RPMI7951 (cell line): ENCODE measurements around the gene CLTB. TPM values are rescaled to one million over a fixed set of nuclear protein-coding genes. Genes with fewer than 3 reads are reported as not detected.

Source experiments
- DNase-seq: peaks from one replicate; pipeline ENCODE4 v3.0.0-alpha.2; 2012; ENCODE audit warnings: low read depth
- total RNA-seq: library from RNA; depleted of rRNA; stranded (reverse); fragments of >200 nt; shearing (Covaris generic); gene quantifications from 2 replicates; pipeline ENCODE4 v1.2.3, GENCODE V29; 2014

Gene CLTB
- total RNA-seq, 1 experiment from 2014 or later, result 70.2 TPM

DNA sequence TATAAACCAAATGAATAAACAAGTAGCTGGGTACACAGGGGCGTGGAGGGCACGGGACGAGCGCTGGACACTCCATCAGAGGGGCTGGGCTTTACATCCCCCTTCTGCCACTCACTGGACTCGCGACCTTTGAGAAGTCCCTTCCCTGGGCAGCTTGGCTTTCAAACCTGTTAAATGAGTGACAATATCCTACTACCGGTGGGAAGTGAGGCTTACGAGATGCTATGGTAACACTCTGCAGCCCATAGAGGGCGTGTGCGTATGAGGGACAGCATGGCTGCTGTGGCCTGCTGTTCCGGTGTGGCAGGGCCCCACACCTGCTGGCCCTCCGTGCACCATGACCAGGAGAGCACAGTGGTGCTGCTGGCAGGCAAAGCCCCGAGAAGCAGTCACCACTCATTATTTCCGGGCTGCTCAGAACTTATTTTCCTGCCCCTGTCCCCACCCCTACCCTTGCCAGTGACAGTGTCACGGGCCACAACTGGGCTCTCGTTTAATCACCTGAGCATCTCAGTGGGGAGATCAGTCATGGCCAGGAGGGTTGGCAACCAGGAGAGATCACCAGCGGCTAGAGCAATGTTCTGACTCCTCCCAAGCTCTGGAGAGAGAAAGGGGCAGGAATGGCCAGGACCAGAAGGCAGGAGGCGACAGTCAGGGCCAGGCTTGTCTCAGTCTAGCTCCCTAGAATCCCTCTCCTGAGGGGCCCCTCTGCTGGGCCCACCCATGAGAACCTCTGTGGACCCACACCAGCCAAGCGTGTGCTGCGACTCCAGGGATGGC, 10.5 kb downstream of the CLTB start:
- no peak for DNase-seq

DNA sequence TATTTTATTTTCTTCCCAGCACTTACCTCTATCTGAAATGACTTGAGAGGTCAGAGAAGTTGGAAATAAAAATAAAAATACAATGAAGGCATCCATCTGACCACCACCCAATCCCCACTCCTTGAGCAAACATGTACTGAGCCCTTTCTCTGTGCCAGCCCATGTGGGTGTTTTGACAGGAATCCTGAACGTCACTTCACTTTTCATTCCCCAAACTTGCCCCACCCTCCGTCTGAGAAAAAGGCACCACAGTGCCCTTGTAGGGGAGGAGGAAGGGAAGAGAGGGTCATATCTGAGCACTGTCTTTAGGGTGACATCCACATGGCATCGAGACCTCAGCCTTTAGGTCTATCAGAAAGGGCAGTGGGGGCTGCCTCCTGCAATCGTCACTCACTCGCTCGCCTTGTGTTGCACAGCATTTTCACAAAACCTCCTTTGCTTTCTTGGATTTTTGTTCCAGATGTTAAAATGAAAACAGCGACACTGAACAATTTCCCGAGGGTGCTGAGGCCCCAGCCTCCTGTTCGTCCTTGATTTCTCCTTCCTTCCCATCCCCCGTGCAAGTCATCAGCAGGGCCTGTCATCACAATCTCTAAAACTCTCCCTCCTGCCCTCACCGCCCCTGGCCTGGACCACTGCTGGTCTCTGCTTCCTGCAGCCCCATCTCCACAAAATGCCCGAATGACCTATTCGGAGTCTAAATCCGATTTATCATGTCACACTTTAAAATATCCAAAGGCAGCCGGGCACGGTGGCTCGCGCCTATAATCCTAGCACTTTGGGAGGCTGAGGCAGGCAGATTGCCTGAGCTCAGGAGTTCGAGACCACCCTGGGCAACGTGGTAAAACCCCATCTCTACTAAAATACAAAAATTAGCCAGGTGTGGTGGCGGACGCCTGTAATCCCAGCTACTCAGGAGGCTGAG, 14.8 kb downstream of the CLTB start:
- no peak for DNase-seq

GRCh38 chr5:176400382-176401156, 15.8 kb downstream of the CLTB start:
- no peak for DNase-seq

DNA sequence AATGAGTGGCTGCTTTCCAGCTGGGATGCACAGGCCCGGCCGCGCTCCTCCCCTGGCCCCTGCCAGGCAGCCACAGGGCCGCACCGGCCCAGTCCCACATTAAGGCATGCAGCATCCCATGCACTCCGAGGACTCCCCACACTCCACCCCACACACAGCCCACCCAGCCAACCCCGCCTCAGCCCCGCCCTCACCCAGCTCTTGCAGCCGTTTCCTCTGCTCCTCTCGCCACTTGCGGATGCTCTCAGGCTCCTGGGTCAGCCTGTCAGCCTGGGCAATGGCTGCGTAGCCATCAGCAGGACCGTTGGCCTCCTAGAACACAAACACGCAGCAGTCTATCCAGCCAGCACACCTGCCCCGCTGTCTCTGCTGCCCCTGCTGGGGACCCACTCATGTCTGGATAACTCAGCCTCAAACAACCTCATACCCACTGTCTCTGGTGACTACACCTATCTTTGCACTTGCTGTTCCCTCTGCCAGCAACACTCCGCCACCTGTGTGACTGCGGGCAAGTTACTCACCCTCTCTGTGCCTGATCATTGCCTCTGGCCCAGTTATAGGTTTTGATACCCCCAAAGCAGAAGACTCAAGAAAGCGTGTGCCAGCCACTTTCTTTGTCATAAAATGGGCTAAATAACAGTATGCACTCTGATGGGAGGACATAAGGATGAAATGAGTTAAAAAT, 18.5 kb downstream of the CLTB start:
- DNase-seq, result no peak

- DNase-seq, result no peak
These were observed 20.0 kb downstream of the CLTB start for GRCh38 chr5:176396330-176396729.

DNA sequence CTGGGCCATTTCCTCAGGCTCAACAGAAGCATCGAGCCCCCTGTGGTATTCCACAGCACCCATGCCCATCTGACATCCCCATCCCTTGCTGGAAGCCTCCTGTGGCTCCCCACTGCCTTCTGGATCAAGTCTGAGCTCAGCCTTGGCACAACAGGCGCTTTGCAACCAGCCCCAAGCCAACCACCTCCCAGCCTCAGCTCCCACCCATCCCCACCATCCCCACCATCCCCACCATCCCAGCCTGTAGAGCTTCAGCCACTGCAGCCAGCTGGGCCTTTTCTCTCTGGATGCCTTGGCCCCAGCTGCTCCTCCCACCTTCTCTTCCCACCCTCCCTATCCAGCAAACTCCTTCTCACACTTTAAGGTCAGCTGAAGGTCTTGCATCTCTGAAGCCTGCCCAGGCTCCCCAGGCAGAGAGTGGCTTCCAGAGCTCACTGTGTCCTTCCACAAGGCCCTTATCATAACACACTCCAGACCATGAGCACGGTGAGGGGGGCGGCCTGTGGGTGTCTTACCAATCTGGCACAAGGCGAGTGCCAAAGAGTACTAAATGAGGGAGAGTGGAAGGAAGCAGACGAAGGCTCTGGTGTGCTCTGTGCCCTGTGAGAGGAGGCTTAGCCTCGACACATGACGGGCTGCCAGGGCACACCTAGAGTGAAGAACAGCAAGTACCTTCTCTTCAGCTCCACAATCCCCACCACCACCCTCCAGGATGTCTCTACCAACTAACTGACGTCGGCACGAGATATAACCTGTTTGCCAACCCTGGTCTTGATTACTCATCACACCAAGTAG, 21.3 kb downstream of the CLTB start:
- DNase-seq, result no peak

- DNase-seq, result no peak
These were observed 22.2 kb downstream of the CLTB start for GRCh38 chr5:176394096-176394495.

DNA sequence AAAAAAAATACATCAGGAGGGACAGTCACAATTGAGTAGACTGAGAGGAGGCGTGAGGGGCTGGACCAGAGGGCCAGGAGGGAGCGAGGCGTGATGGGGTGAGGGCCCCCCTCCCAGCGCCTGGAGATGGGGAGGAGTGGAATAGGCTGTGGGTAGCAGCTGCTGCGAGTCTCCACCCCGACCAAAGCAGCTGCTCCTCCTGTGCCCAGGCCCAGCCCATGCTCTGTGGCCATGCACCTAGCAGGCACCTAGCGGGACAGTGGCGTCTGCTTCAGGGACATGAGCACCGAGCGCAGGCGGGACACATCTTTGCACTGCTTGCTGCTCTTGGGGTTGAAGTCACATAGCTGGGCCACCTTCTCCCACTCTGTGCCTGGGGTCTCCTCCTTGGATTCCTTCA, 23.8 kb downstream of the CLTB start:
- no peak for DNase-seq

DNA sequence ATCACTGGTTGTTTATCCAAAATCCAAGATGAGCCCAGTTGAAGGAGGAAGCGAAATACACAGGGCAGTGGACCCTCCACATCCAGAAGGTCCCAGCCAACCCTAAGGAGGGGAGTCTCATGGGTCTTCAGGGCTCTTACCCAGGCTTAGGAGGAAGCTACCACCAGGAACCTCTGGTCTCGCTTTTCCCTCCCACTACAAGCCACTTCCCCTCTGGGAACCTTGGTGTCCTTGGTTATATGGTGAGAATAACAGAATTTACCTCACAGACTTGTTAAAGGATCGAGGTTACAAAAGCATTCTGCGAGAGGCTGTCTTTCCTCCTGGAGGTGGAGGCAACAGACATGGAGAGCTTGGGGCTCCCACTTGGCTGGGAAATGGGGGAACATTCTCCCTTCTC, 24.3 kb downstream of the CLTB start:
- no peak for DNase-seq

- no peak for DNase-seq
These were observed 24.9 kb downstream of the CLTB start for GRCh38 chr5:176391479-176391878.

GRCh38 chr5:176389135-176390123, 26.9 kb downstream of the CLTB start:
- no peak for DNase-seq

GRCh38 chr5:176388444-176389134, 27.8 kb downstream of the CLTB start, which contains the start of the genes HIGD2A and NOP16:
TSS of gene HIGD2A (plus strand) at chr5:176388751. CDS start at chr5:176388820, 69 bp downstream.
TSS of gene NOP16 (minus strand) at chr5:176388598. CDS start at chr5:176388539, 59 bp downstream.
- DNase-seq, result peak; percentile 96

DNA sequence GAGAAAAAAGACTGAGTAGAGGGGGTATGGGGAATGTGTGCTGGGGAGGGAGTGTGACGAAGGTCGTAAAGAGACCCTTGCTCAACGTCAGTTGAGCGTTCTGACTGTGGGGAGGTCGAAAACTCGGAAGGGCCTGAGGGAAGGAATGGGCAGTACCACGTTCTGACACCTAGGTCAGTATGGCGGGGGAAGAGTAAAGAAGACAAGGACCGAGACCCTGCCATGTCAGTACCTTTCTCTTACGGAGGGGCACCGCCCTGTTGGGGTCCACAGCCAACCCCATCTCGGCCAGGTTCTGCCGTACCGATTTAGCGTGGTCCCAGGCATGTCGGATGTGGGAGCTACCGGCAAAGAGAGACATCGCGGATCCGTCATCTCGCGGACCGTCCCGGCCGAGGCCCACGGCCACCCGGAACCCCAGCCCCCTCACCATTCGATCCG, 28.3 kb downstream of the CLTB start:
- DNase-seq, result peak; percentile 7

GRCh38 chr5:176387384-176387925, 28.9 kb downstream of the CLTB start:
- no peak for DNase-seq

- no peak for DNase-seq
These were observed 29.8 kb downstream of the CLTB start for GRCh38 chr5:176386491-176386890.

DNA sequence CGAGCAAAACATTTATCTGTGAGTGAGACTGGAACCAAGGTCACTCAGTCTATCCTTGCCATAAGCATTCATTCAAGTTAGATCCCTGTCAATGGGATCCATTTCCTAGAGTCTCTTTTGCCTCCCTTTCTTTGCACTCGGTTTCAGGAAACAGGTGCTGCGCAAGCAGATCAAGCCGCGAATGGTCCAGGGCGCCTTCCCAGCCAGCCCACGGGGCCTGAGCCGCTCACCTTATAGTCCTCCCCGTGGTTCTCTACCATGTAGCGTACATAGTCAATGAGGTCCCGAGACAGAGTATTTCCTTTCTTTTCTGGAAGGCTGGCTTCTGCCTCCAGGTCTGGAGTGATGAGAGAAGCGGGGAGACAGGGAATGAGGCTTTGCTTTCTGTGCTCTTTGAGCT, 31.3 kb downstream of the CLTB start:
- no peak for DNase-seq

- no peak for DNase-seq
These were observed 31.9 kb downstream of the CLTB start for GRCh38 chr5:176384366-176384930.

DNA sequence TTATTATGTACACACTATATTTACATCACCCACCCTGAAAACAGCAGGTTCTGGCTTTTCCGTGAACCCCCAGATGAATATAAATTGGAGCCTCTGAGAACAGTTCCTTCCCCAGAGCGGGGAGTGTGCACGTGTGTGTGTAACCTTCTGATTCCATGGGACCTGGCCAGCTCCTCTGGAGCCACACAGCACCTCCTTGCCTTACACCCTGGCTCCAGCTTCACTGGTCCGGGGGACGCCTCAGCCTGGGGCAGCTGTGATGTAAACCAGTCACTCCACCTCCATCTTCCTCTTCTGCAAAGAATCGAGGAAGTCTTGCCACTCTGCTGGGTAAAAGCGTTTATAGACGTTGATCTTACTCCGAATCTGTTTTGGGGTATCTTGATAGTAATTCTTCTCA, 32.4 kb downstream of the CLTB start:
- no peak for DNase-seq
